HUES48 (cell line): Measurements from ENCODE around the gene SPOCK1.
A peak's percentile ranks its signal among the peaks of the same experiment; 100 is the strongest.

Experiments
- H3K27ac ChIP-seq: one replicate; pipeline ENCODE4 v1.7.0; 2013; ENCODE audit warnings: low read depth, low read length, inconsistent platforms
- H3K27me3 ChIP-seq: 2 replicates; pipeline ENCODE4 v1.6.1; 2013; ENCODE audit warnings: mild to moderate bottlenecking, low read length; ENCODE audit not compliant: control insufficient read depth, insufficient read depth
- H3K36me3 ChIP-seq: 2 replicates; pipeline ENCODE4 v1.6.1; 2013; ENCODE audit warnings: low read length; ENCODE audit not compliant: control insufficient read depth, insufficient read depth
- H3K4me1 ChIP-seq: 2 replicates; pipeline ENCODE4 v1.6.1; 2013; ENCODE audit warnings: mild to moderate bottlenecking, low read length; ENCODE audit not compliant: control insufficient read depth, insufficient read depth
- H3K4me3 ChIP-seq: 2 replicates; pipeline ENCODE4 v1.5.1; 2013; ENCODE audit warnings: mild to moderate bottlenecking, low read depth, low read length
- H3K9ac ChIP-seq: 2 replicates; pipeline ENCODE4 v1.6.1; 2013; ENCODE audit warnings: mild to moderate bottlenecking, low read depth, low read length, moderate library complexity
- H3K9me3 ChIP-seq: 2 replicates; pipeline ENCODE4 v1.6.1; 2013; ENCODE audit warnings: low read length; ENCODE audit not compliant: control insufficient read depth, insufficient read depth

The SPOCK1 gene

DNA sequence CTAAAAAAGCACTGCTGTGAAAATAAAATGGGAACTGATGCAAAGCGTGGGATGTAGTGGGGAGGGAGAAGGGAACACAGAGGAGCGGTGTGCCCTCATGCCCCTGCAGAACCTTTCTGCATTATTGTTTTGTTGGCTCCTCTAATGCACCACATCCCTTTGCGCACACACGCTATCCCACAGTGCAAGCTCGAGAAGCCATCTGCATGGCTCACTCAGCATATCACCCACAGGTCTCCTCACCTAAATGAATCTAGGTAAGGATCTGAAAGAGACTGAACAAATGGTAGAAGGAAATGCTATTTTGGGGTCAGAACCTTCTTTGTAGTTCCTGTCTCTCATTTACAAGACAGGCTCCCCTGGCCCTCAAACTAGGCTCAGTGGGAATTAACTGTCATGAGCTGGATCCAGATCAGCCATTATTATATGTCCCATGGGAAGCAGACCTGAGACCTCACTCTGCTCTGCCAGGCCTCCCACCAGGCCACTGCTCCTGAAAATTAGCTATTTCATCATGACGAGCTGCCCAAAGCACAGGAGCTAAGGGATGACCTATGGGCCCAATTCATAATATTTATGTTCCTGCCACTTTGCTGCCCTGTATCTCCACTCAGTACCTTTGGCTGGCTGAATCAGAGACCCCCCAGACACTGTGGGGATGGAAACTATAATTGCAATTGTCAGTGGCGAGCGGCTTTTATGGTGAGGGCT is 169.4 kb downstream of the SPOCK1 start:
- Histone ChIP-seq H3K4me3 (no peak overlapping the region), H3K9ac (no peak overlapping the region), H3K27ac (no peak overlapping the region), H3K9me3 (no peaks in the 10 kb centered on the region), H3K4me1 (no peaks in the 10 kb centered on the region), H3K27me3 (no peaks in the 10 kb centered on the region), H3K36me3 (no peaks in the 10 kb centered on the region)

- no peaks in the 10 kb centered on the region for H3K9me3 ChIP-seq
- H3K4me3 ChIP-seq = no peak overlapping the region
These were observed 170.1 kb downstream of the SPOCK1 start for GRCh38 chr5:137328991-137329390.

GRCh38 chr5:137328463-137328862 is 170.7 kb downstream of the SPOCK1 start:
- Histone ChIP-seq H3K9me3 (no peaks in the 10 kb centered on the region), H3K9ac (no peak overlapping the region), H3K4me1 (no peaks in the 10 kb centered on the region), H3K27me3 (no peaks in the 10 kb centered on the region), H3K27ac (no peak overlapping the region), H3K36me3 (no peaks in the 10 kb centered on the region), H3K4me3 (no peak overlapping the region)

More at GRCh38 chr5:137328991-137329390, 170.1 kb downstream of the SPOCK1 start:
- no peak overlapping the region for H3K27ac ChIP-seq
- no peak overlapping the region for H3K9ac ChIP-seq
- no peaks in the 10 kb centered on the region for H3K4me1 ChIP-seq
- H3K36me3 ChIP-seq = no peaks in the 10 kb centered on the region
- no peaks in the 10 kb centered on the region for H3K27me3 ChIP-seq

DNA sequence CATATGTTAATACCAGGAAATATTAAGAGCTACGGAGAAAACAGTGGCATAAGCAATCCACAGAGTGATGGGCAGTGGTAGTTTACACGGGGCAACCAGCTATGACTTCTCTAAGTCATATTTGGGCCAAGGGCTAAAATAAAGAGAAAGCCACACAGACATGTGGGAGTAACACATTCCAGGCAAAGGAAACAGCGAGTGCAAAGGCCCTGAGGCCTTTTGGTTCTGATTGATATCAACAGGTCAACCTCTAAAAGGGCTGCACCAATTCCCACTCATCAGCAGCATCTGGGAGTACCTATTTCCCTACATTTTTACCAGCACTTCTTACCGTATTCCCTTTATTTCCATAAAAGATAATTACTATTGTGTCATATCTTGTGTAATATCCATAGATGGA is 173.4 kb downstream of the SPOCK1 start:
- Histone ChIP-seq H3K27ac (no peak overlapping the region), H3K4me1 (no peaks in the 10 kb centered on the region), H3K4me3 (no peak overlapping the region), H3K36me3 (no peaks in the 10 kb centered on the region), H3K9ac (no peak overlapping the region), H3K9me3 (no peaks in the 10 kb centered on the region), H3K27me3 (no peaks in the 10 kb centered on the region)

DNA sequence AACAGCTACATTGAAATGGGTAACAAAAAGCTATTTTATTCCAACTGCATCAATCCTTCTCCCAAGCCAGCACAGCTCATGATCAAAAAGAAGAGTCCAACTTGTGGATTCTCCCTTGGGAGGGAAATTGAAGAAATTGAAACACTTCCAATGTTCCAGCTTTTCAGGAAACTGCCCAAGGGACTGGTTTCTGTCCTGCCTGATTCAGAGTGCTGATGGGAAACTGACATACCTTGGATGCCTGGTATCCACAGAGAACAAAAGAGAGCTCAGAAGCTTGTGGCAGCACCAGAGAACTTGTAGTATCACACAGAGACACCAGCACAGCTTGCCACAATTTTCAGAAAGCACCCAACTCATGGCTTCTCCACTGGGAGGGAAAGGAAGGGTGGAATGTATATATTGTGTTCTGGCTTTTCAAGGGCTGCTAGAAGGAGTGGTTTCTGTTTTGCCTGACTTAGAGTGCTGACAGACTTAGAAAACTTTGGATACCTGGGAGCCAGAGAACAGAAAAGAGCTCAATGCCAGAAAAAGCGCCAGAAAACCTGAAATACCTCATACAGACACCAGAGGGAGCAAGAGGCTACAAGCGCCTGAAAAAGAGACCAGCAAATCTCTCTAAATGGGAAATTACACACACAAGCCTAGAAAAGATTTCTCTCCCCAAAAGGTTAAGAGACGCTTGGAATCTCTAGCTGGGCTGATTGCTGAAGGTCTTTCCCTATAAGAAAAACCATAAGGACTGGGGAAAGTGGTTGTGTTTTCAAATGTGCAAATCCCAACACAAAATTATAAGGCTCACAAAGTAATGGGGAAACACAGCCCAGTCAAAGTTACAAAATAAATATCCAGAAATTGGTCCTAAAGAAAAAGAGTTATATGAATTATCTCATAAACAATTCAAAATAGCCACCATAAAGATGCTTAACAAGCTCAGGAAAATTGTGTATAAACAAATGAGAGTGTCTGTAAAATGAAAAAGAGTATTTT is 178.8 kb downstream of the SPOCK1 start:
- no peaks in the 10 kb centered on the region for H3K9me3 ChIP-seq
- H3K9ac ChIP-seq = peak overlapping the region; percentile 12; the same call in 1 of the 2 replicates
- no peaks in the 10 kb centered on the region for H3K27me3 ChIP-seq
- H3K36me3 ChIP-seq = no peaks in the 10 kb centered on the region
- H3K4me3 ChIP-seq = no peak overlapping the region
- H3K27ac ChIP-seq = peak overlapping the region; percentile 4
- peaks cover 5% of the 10 kb centered on the region for H3K4me1 ChIP-seq

DNA sequence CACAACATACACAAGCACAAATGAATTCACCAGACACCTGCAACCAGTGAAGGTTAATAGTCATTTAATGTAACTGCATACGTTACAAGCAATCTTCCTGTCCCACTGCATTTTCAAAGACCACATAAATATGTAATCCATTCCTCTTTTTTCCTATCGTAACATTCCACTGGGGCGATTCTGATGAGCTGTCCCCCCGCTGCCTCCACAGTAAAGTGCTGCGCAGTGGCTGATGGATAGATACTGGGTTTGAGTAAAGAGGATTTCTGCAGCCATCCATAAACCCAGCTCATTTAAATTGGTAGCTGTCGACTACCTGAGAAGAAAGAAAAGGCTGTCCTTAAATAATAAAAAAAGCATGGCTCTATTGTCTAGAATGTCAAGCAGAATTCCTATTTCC is 181.1 kb downstream of the SPOCK1 start:
- Histone ChIP-seq H3K27ac (no peak overlapping the region), H3K4me1 (peaks cover 5% of the 10 kb centered on the region), H3K9me3 (no peaks in the 10 kb centered on the region), H3K9ac (no peak overlapping the region), H3K27me3 (no peaks in the 10 kb centered on the region), H3K4me3 (no peak overlapping the region), H3K36me3 (no peaks in the 10 kb centered on the region)

DNA sequence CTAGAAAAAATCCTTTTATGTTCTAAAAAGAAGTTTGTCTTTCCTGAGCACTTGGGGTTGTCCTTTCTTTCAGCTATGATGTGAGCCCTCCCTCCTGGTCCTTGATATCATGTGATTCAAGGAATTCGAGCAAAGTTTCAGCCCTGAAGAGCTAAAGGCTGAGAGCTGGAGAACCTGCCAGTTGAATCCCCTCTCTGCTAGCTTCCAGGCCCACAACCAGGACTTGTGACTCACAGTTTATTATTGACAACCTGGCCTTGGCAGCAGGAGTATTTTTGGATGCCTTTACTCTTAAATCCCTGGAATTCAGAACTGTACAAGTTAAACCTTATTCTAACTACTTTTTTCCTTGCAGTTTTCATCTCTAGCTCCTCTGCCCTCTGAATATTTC is 182.8 kb downstream of the SPOCK1 start:
- H3K4me3 ChIP-seq = no peak overlapping the region
- no peaks in the 10 kb centered on the region for H3K9me3 ChIP-seq
- peaks cover 15% of the 10 kb centered on the region for H3K4me1 ChIP-seq
- H3K27ac ChIP-seq = no peak overlapping the region
- H3K27me3 ChIP-seq = no peaks in the 10 kb centered on the region
- no peak overlapping the region for H3K9ac ChIP-seq
- no peaks in the 10 kb centered on the region for H3K36me3 ChIP-seq

DNA sequence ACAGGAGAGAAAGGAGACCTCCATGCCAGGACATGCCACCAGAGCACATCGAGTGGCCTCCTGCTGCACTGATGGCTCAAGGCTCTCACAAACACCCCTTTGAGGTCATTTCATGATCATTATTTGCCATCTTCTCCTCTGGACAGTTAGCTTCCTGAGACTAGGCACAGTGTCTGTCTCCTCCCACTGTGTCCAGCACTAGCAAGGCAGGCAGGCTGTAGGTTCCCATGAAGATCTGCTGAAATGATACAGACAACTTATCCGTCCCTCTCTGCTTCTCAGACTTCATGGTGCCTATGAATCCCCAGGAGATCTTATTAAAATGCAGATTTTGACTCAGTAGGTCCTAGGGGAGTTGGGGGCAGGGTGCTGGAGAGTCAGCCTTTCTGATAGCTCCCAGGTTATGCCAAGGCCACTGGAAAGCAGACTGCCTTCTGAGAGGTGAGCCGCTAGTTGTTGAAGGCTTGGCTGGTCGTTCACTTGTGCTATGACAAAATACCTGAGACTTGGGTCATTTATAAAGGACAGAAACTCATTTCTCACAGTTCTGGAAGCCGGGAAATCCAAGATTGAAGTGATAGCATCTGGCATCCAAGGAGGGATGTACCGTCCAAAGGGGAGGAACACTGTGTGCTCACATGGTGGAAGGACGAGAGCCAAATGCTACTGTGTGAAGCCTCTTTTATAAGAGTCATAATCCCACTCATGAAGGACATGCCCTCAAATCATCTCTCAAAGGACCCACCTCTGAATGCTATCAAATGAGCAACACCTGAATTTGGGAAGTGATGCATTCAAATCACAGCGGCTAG is 183.4 kb downstream of the SPOCK1 start:
- Histone ChIP-seq H3K27ac (no peak overlapping the region), H3K9ac (no peak overlapping the region), H3K4me3 (no peak overlapping the region), H3K27me3 (no peaks in the 10 kb centered on the region), H3K4me1 (peaks cover 20% of the 10 kb centered on the region), H3K36me3 (no peaks in the 10 kb centered on the region), H3K9me3 (no peaks in the 10 kb centered on the region)

DNA sequence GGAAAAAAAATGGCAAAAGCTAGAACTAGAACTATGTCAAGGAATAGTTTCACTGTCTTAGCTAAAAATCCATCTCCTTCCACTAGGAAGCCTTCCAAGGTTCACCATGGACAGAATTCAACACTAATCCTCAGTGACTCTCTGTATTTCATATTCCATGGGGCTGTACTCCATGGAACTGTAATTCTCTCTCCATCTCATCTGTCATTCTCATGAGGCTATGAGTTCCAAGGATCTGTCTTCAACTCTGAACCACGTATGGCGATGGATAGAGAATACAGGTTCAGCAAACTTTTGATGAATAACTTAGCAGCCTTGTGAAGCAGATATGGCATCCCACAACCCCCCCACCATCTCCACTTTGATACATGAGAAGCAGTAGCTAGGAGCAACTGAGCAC is 184.0 kb downstream of the SPOCK1 start:
- Histone ChIP-seq H3K4me1 (peaks cover 24% of the 10 kb centered on the region), H3K9me3 (no peaks in the 10 kb centered on the region), H3K36me3 (no peaks in the 10 kb centered on the region), H3K9ac (no peak overlapping the region), H3K27ac (no peak overlapping the region), H3K27me3 (no peaks in the 10 kb centered on the region), H3K4me3 (no peak overlapping the region)

- Histone ChIP-seq H3K9me3 (no peaks in the 10 kb centered on the region), H3K4me3 (no peak overlapping the region), H3K9ac (no peak overlapping the region), H3K4me1 (peaks cover 25% of the 10 kb centered on the region), H3K36me3 (no peaks in the 10 kb centered on the region), H3K27ac (no peak overlapping the region), H3K27me3 (no peaks in the 10 kb centered on the region)
These were observed 185.5 kb downstream of the SPOCK1 start for GRCh38 chr5:137313526-137314175.
